Small intestine (tissue), 7 donors: ENCODE results near the gene WTAP. TPM values are rescaled to one million over a fixed set of nuclear protein-coding genes. Genes with fewer than 3 reads are reported as not detected.
A peak's percentile ranks its signal among the peaks of the same experiment; 100 is the strongest.
"Not testable (repeated sequence)": the region's sequence is repeated elsewhere in the genome, so short reads cannot be mapped to it uniquely, and the experiment has no call there.

Source experiments
- DNase-seq, 2 donors: peaks; one replicate each; pipeline versions ENCODE4 v3.0.0 to v3.0.0-alpha.2; 2013
- FAIRE-seq: peaks from 2 replicates; lab custom pipeline; 2012; peaks lifted over from hg19 to GRCh38; lab: Jason Lieb, UNC
- H3K27ac ChIP-seq, 3 donors: one replicate each; pipeline ENCODE4 v1.5.1; 2013; ENCODE audit warnings: low read length in 2 of 3, mild to moderate bottlenecking in 2 of 3, control low read depth in 1 of 3, inconsistent platforms in 1 of 3, low read depth in 1 of 3, moderate library complexity in 1 of 3
- H3K27me3 ChIP-seq, 3 donors: one replicate each; pipeline ENCODE4 v1.6.1; 2013; ENCODE audit warnings: low read length in 3 of 3, inconsistent platforms in 1 of 3; ENCODE audit not compliant: control insufficient read depth in 3 of 3, insufficient read depth in 3 of 3
- H3K36me3 ChIP-seq, 3 donors: one replicate each; pipeline ENCODE4 v1.6.1; 2013; ENCODE audit warnings: low read length in 3 of 3, inconsistent platforms in 1 of 3, low read depth in 1 of 3, mild to moderate bottlenecking in 1 of 3, moderate library complexity in 1 of 3; ENCODE audit not compliant: control insufficient read depth in 3 of 3, insufficient read depth in 2 of 3
- H3K4me1 ChIP-seq, 3 donors: one replicate each; pipeline ENCODE4 v1.6.1; 2013; ENCODE audit warnings: low read length in 2 of 3, inconsistent platforms in 1 of 3, low read depth in 1 of 3, mild to moderate bottlenecking in 1 of 3, moderate library complexity in 1 of 3; ENCODE audit not compliant: control insufficient read depth in 3 of 3, insufficient read depth in 2 of 3
- H3K4me3 ChIP-seq, 3 donors: one replicate each; pipeline ENCODE4 v1.5.1; 2013; ENCODE audit warnings: low read length in 3 of 3, control low read depth in 1 of 3, inconsistent platforms in 1 of 3, low read depth in 1 of 3, mild to moderate bottlenecking in 1 of 3, moderate library complexity in 1 of 3
- H3K9me3 ChIP-seq, 2 donors: one replicate each; pipeline ENCODE4 v1.6.1; 2013; ENCODE audit warnings: low read depth in 1 of 2, low read length in 1 of 2; ENCODE audit not compliant: control insufficient read depth in 2 of 2, insufficient read depth in 1 of 2
- WGBS, 3 donors: extraction: QIAGEN DNeasy Blood & Tissue Kit; methylation state at CpG; one replicate each; pipeline ENCODE4 v1.1.7; 2013; 5-methylcytosine and 5-hydroxymethylcytosine counted together
- polyA plus RNA-seq, 4 donors: library from polyadenylated mRNA; stranded (reverse) in 3 of 4; unstranded in 1 of 4; fragments of 200-250 nt in 3 of 4; fragments of 120-200 nt in 1 of 4; gene quantifications; one replicate each; pipeline versions ENCODE4 v1.2.1 to v1.2.3, GENCODE V29; 2013
- donor health status: healthy with polysubstance abuse.
- donor health status: control.
- donor health status: control.
- donor health status: Bipolar disorder and iron deficiency.
- donor health status: healthy.

Gene WTAP
- polyA plus RNA-seq, 4 donors: 57.6 to 102 (median 76.7) TPM

GRCh38 chr6:159682295-159682694 lies 45.0 kb upstream of the WTAP start:
- H3K36me3 ChIP-seq: peaks cover 18 to 38% (median 22%) of the 10 kb centered on the region in 3 donors
- no peak for FAIRE-seq
- 68 to 79% (median 69%) methylated on average over 3 of the region's 3 CpGs for WGBS, 3 donors
- no peaks in the 10 kb centered on the region for H3K4me1 ChIP-seq
- DNase-seq: no peak
- H3K27me3 ChIP-seq: no peaks in the 10 kb centered on the region
- no peaks in the 10 kb centered on the region for H3K9me3 ChIP-seq
- H3K4me3 ChIP-seq: no peak overlapping the region
- no peak overlapping the region for H3K27ac ChIP-seq

GRCh38 chr6:159682810-159683209 lies 44.5 kb upstream of the WTAP start:
- no peak for FAIRE-seq
- Histone ChIP-seq H3K27me3 (no peaks in the 10 kb centered on the region), H3K4me1 (no peaks in the 10 kb centered on the region), H3K4me3 (no peak overlapping the region), H3K36me3 (peaks cover 16 to 41% (median 22%) of the 10 kb centered on the region in 3 donors), H3K27ac (no peak overlapping the region), H3K9me3 (no peaks in the 10 kb centered on the region)
- 88 to 100% (median 96%) methylated on average over 1 of the region's 1 CpG for WGBS, 3 donors
- DNase-seq: no peak

GRCh38 chr6:159684013-159684304 lies 43.3 kb upstream of the WTAP start:
- DNase-seq (no peak), FAIRE-seq (no peak)
- Histone ChIP-seq H3K27me3 (no peaks in the 10 kb centered on the region), H3K9me3 (no peaks in the 10 kb centered on the region), H3K4me3 (no peak overlapping the region), H3K4me1 (no peaks in the 10 kb centered on the region), H3K27ac (no peak overlapping the region), H3K36me3 (peaks cover 16 to 41% (median 26%) of the 10 kb centered on the region in 3 donors)
- WGBS, 3 donors: 93 to 95% (median 94%) methylated on average over 1 of the region's 1 CpG

GRCh38 chr6:159686040-159686439 lies 41.3 kb upstream of the WTAP start:
- 79 to 83% (median 81%) methylated on average over 5 of the region's 5 CpGs for WGBS, 3 donors
- H3K36me3 ChIP-seq: peaks cover 18 to 52% (median 19%) of the 10 kb centered on the region in 3 donors
- no peak overlapping the region for H3K27ac ChIP-seq
- H3K4me3 ChIP-seq: no peak overlapping the region
- no peaks in the 10 kb centered on the region for H3K27me3 ChIP-seq
- DNase-seq: no peak
- no peak for FAIRE-seq
- no peaks in the 10 kb centered on the region for H3K4me1 ChIP-seq
- no peaks in the 10 kb centered on the region for H3K9me3 ChIP-seq

- DNase-seq: no peak
- H3K36me3 ChIP-seq: peaks cover 17 to 45% (median 18%) of the 10 kb centered on the region in 3 donors
- no peaks in the 10 kb centered on the region for H3K9me3 ChIP-seq
- no peak overlapping the region for H3K4me3 ChIP-seq
- peaks cover 0 to under 1% (median 0%) of the 10 kb centered on the region in 3 donors for H3K4me1 ChIP-seq
- H3K27ac ChIP-seq: no peak overlapping the region
- no peak for FAIRE-seq
- no peaks in the 10 kb centered on the region for H3K27me3 ChIP-seq
- 72 to 89% (median 73%) methylated on average over 3 of the region's 3 CpGs for WGBS, 3 donors
Observed at GRCh38 chr6:159686703-159687102, 40.6 kb upstream of the WTAP start.

GRCh38 chr6:159687341-159687740 lies 40.0 kb upstream of the WTAP start:
- FAIRE-seq: no peak
- Histone ChIP-seq H3K4me1 (peaks cover 0 to 6% (median 4%) of the 10 kb centered on the region in 3 donors), H3K27me3 (no peaks in the 10 kb centered on the region), H3K27ac (no peak overlapping the region), H3K4me3 (no peak overlapping the region), H3K36me3 (peaks cover 15 to 48% (median 18%) of the 10 kb centered on the region in 3 donors), H3K9me3 (no peaks in the 10 kb centered on the region)
- DNase-seq: no peak
- WGBS, 3 donors: 93 to 95% (median 95%) methylated on average over 9 of the region's 9 CpGs

GRCh38 chr6:159688266-159688905 lies 38.9 kb upstream of the WTAP start:
- Histone ChIP-seq H3K4me1 (peaks cover 0 to 6% (median 4%) of the 10 kb centered on the region in 3 donors), H3K27ac (peak overlapping the region in 1 of 3 donors; percentile 5), H3K4me3 (no peak overlapping the region), H3K36me3 (peaks cover 15 to 41% (median 18%) of the 10 kb centered on the region in 3 donors), H3K27me3 (no peaks in the 10 kb centered on the region), H3K9me3 (no peaks in the 10 kb centered on the region)
- no peak for FAIRE-seq
- DNase-seq: no peak
- 72 to 78% (median 76%) methylated on average over 5 of the region's 5 CpGs for WGBS, 3 donors

GRCh38 chr6:159689001-159689400 lies 38.3 kb upstream of the WTAP start:
- WGBS, 3 donors: 76 to 86% (median 81%) methylated on average over 6 of the region's 6 CpGs
- Histone ChIP-seq H3K9me3 (no peaks in the 10 kb centered on the region), H3K36me3 (peaks cover 10 to 39% (median 13%) of the 10 kb centered on the region in 3 donors), H3K27me3 (no peaks in the 10 kb centered on the region), H3K4me3 (no peak overlapping the region), H3K4me1 (peaks cover 0 to 10% (median 4%) of the 10 kb centered on the region in 3 donors), H3K27ac (peak overlapping the region in 1 of 3 donors; percentile 5)
- DNase-seq (no peak), FAIRE-seq (no peak)

- not testable (repeated sequence) for H3K9me3 ChIP-seq, FAIRE-seq, H3K27ac ChIP-seq, DNase-seq, H3K4me3 ChIP-seq, H3K27me3 ChIP-seq
- WGBS, 3 donors: 88 to 97% (median 92%) methylated on average over 12 to 13 of the region's 13 CpGs
- Histone ChIP-seq H3K36me3 (peaks cover 9 to 33% (median 10%) of the 10 kb centered on the region in 3 donors), H3K4me1 (peaks cover 5 to 13% (median 9%) of the 10 kb centered on the region in 3 donors)
Observed at GRCh38 chr6:159690135-159690534, 37.2 kb upstream of the WTAP start.
